ENCODE results near the gene KRTAP1-1. TPM values are rescaled to one million over a fixed set of nuclear protein-coding genes. Genes with fewer than 3 reads are reported as not detected.
"Not testable (repeated sequence)": the region's sequence is repeated elsewhere in the genome, so short reads cannot be mapped to it uniquely, and the experiment has no call there.

The KRTAP1-1 gene
- polyA plus RNA-seq, 1 donor = not detected

- no peaks in the 10 kb centered on the region for H3K36me3 ChIP-seq (ENCODE audit: control insufficient read depth, insufficient read depth, low read length)
- H3K27me3 ChIP-seq (ENCODE audit: control insufficient read depth, insufficient read depth, low read length) = peaks cover 11% of the 10 kb centered on the region
- no peak within 1 kb of the TSS for H3K4me3 ChIP-seq (ENCODE audit: low read length)
- no peaks in the 10 kb centered on the region for H3K9me3 ChIP-seq (ENCODE audit: control insufficient read depth, low read depth, low read length)
- H3K27ac ChIP-seq (ENCODE audit: low read length) = no peak within 1 kb of the TSS
- H3K4me1 ChIP-seq (ENCODE audit: control insufficient read depth, insufficient read depth, low read length) = no peaks in the 10 kb centered on the region
- 86% methylated on average over 1 of the region's 6 CpGs for WGBS (ENCODE audit: insufficient coverage, low lambda C conversion rate)
- DNase-seq = no peak
Observed at GRCh38 chr17:41065829-41066624, 24.8 kb upstream of the KRTAP1-1 start, which contains the start of gene KRTAP2-4. TSS of gene KRTAP2-4 (minus strand) at chr17:41065879. CDS start at chr17:41065845, 34 bp downstream.

GRCh38 chr17:41065016-41065689 is 23.9 kb upstream of the KRTAP1-1 start:
- H3K4me3 ChIP-seq (ENCODE audit: low read length); DNase-seq; H3K27ac ChIP-seq (ENCODE audit: low read length); H3K4me1 ChIP-seq (ENCODE audit: control insufficient read depth, insufficient read depth, low read length); H3K9me3 ChIP-seq (ENCODE audit: control insufficient read depth, low read depth, low read length); H3K36me3 ChIP-seq (ENCODE audit: control insufficient read depth, insufficient read depth, low read length): not testable (repeated sequence)
- WGBS (ENCODE audit: insufficient coverage, low lambda C conversion rate) = no CpG with 5 or more reads among the region's 16 CpGs
- H3K27me3 ChIP-seq (ENCODE audit: control insufficient read depth, insufficient read depth, low read length) = peaks cover 13% of the 10 kb centered on the region

- DNase-seq = no peak
- H3K27me3 ChIP-seq (ENCODE audit: control insufficient read depth, insufficient read depth, low read length) = peaks cover 18% of the 10 kb centered on the region
- WGBS (ENCODE audit: insufficient coverage, low lambda C conversion rate) = 100% methylated on average over 1 of the region's 1 CpG
Observed at GRCh38 chr17:41064301-41064700, 23.1 kb upstream of the KRTAP1-1 start.

GRCh38 chr17:41063449-41063848 is 22.2 kb upstream of the KRTAP1-1 start:
- H3K27ac ChIP-seq (ENCODE audit: low read length) = no peak overlapping the region
- H3K36me3 ChIP-seq (ENCODE audit: control insufficient read depth, insufficient read depth, low read length) = no peaks in the 10 kb centered on the region
- no peaks in the 10 kb centered on the region for H3K4me1 ChIP-seq (ENCODE audit: control insufficient read depth, insufficient read depth, low read length)
- H3K27me3 ChIP-seq (ENCODE audit: control insufficient read depth, insufficient read depth, low read length) = peaks cover 23% of the 10 kb centered on the region
- H3K4me3 ChIP-seq (ENCODE audit: low read length) = no peak overlapping the region
- no CpG with 5 or more reads among the region's 4 CpGs for WGBS (ENCODE audit: insufficient coverage, low lambda C conversion rate)
- no peaks in the 10 kb centered on the region for H3K9me3 ChIP-seq (ENCODE audit: control insufficient read depth, low read depth, low read length)
- no peak for DNase-seq

More at GRCh38 chr17:41064301-41064700, 23.1 kb upstream of the KRTAP1-1 start:
- H3K4me3 ChIP-seq (ENCODE audit: low read length) = no peak overlapping the region
- H3K4me1 ChIP-seq (ENCODE audit: control insufficient read depth, insufficient read depth, low read length) = no peaks in the 10 kb centered on the region
- H3K9me3 ChIP-seq (ENCODE audit: control insufficient read depth, low read depth, low read length) = no peaks in the 10 kb centered on the region
- no peak overlapping the region for H3K27ac ChIP-seq (ENCODE audit: low read length)
- H3K36me3 ChIP-seq (ENCODE audit: control insufficient read depth, insufficient read depth, low read length) = no peaks in the 10 kb centered on the region

- Histone ChIP-seq H3K9me3 (ENCODE audit: control insufficient read depth, low read depth, low read length) (no peaks in the 10 kb centered on the region), H3K27me3 (ENCODE audit: control insufficient read depth, insufficient read depth, low read length) (peaks cover 24% of the 10 kb centered on the region), H3K4me1 (ENCODE audit: control insufficient read depth, insufficient read depth, low read length) (no peaks in the 10 kb centered on the region), H3K4me3 (ENCODE audit: low read length) (no peak overlapping the region), H3K27ac (ENCODE audit: low read length) (no peak overlapping the region), H3K36me3 (ENCODE audit: control insufficient read depth, insufficient read depth, low read length) (no peaks in the 10 kb centered on the region)
- no peak for DNase-seq
- WGBS (ENCODE audit: insufficient coverage, low lambda C conversion rate) = 75% methylated on average over 1 of the region's 1 CpG
Observed at GRCh38 chr17:41061964-41062363, 20.7 kb upstream of the KRTAP1-1 start.

- no peak within 1 kb of the TSS for H3K27ac ChIP-seq (ENCODE audit: low read length)
- H3K9me3 ChIP-seq (ENCODE audit: control insufficient read depth, low read depth, low read length) = no peaks in the 10 kb centered on the region
- no peaks in the 10 kb centered on the region for H3K36me3 ChIP-seq (ENCODE audit: control insufficient read depth, insufficient read depth, low read length)
- H3K4me1 ChIP-seq (ENCODE audit: control insufficient read depth, insufficient read depth, low read length) = no peaks in the 10 kb centered on the region
- no CpG with 5 or more reads among the region's 6 CpGs for WGBS (ENCODE audit: insufficient coverage, low lambda C conversion rate)
- no peak within 1 kb of the TSS for H3K4me3 ChIP-seq (ENCODE audit: low read length)
- H3K27me3 ChIP-seq (ENCODE audit: control insufficient read depth, insufficient read depth, low read length) = peaks cover 24% of the 10 kb centered on the region
- no peak for DNase-seq
Observed at GRCh38 chr17:41060052-41060604, 18.9 kb upstream of the KRTAP1-1 start, which contains the start of gene KRTAP2-3. TSS of gene KRTAP2-3 (minus strand) at chr17:41060114. CDS start at chr17:41060050, 64 bp downstream.

- not testable (repeated sequence) for H3K4me1 ChIP-seq (ENCODE audit: control insufficient read depth, insufficient read depth, low read length); H3K9me3 ChIP-seq (ENCODE audit: control insufficient read depth, low read depth, low read length); H3K27ac ChIP-seq (ENCODE audit: low read length); H3K36me3 ChIP-seq (ENCODE audit: control insufficient read depth, insufficient read depth, low read length); DNase-seq; H3K4me3 ChIP-seq (ENCODE audit: low read length)
- no CpG with 5 or more reads among the region's 31 CpGs for WGBS (ENCODE audit: insufficient coverage, low lambda C conversion rate)
- peaks cover 18% of the 10 kb centered on the region for H3K27me3 ChIP-seq (ENCODE audit: control insufficient read depth, insufficient read depth, low read length)
Observed at GRCh38 chr17:41059276-41060051, 18.2 kb upstream of the KRTAP1-1 start.

GRCh38 chr17:41058741-41059140 is 17.5 kb upstream of the KRTAP1-1 start:
- Histone ChIP-seq H3K36me3 (ENCODE audit: control insufficient read depth, insufficient read depth, low read length) (no peaks in the 10 kb centered on the region), H3K27me3 (ENCODE audit: control insufficient read depth, insufficient read depth, low read length) (peaks cover 16% of the 10 kb centered on the region), H3K4me3 (ENCODE audit: low read length) (no peak overlapping the region), H3K9me3 (ENCODE audit: control insufficient read depth, low read depth, low read length) (no peaks in the 10 kb centered on the region), H3K4me1 (ENCODE audit: control insufficient read depth, insufficient read depth, low read length) (no peaks in the 10 kb centered on the region), H3K27ac (ENCODE audit: low read length) (no peak overlapping the region)
- 83% methylated on average over 1 of the region's 5 CpGs for WGBS (ENCODE audit: insufficient coverage, low lambda C conversion rate)
- no peak for DNase-seq

GRCh38 chr17:41057547-41057946 is 16.3 kb upstream of the KRTAP1-1 start:
- Histone ChIP-seq H3K9me3 (ENCODE audit: control insufficient read depth, low read depth, low read length) (no peaks in the 10 kb centered on the region), H3K36me3 (ENCODE audit: control insufficient read depth, insufficient read depth, low read length) (no peaks in the 10 kb centered on the region), H3K4me1 (ENCODE audit: control insufficient read depth, insufficient read depth, low read length) (no peaks in the 10 kb centered on the region), H3K4me3 (ENCODE audit: low read length) (no peak overlapping the region), H3K27ac (ENCODE audit: low read length) (no peak overlapping the region), H3K27me3 (ENCODE audit: control insufficient read depth, insufficient read depth, low read length) (peaks cover 16% of the 10 kb centered on the region)
- DNase-seq = no peak
- no CpG with 5 or more reads among the region's 1 CpG for WGBS (ENCODE audit: insufficient coverage, low lambda C conversion rate)

- no CpG with 5 or more reads among the region's 6 CpGs for WGBS (ENCODE audit: insufficient coverage, low lambda C conversion rate)
- H3K9me3 ChIP-seq (ENCODE audit: control insufficient read depth, low read depth, low read length); H3K36me3 ChIP-seq (ENCODE audit: control insufficient read depth, insufficient read depth, low read length); H3K27ac ChIP-seq (ENCODE audit: low read length); H3K4me3 ChIP-seq (ENCODE audit: low read length); DNase-seq; H3K4me1 ChIP-seq (ENCODE audit: control insufficient read depth, insufficient read depth, low read length): not testable (repeated sequence)
- H3K27me3 ChIP-seq (ENCODE audit: control insufficient read depth, insufficient read depth, low read length) = peaks cover 14% of the 10 kb centered on the region
Observed at GRCh38 chr17:41055130-41055529, 13.9 kb upstream of the KRTAP1-1 start, which contains the start of gene KRTAP2-2. TSS of gene KRTAP2-2 (minus strand) at chr17:41055230. CDS start at chr17:41055211, 19 bp downstream.
